GM12874 (cell line): ENCODE results near the gene UFSP1.

Experiments used
- TF ChIP-seq, protein P1 (sequence below): IDR thresholded peaks from 2 replicates; pipeline ENCODE4 v1.5.1; 2011; ENCODE audit warnings: low read depth, mild to moderate bottlenecking, control low read depth, low read length, moderate library complexity; ENCODE audit not compliant: insufficient read depth

UFSP1 gene

DNA sequence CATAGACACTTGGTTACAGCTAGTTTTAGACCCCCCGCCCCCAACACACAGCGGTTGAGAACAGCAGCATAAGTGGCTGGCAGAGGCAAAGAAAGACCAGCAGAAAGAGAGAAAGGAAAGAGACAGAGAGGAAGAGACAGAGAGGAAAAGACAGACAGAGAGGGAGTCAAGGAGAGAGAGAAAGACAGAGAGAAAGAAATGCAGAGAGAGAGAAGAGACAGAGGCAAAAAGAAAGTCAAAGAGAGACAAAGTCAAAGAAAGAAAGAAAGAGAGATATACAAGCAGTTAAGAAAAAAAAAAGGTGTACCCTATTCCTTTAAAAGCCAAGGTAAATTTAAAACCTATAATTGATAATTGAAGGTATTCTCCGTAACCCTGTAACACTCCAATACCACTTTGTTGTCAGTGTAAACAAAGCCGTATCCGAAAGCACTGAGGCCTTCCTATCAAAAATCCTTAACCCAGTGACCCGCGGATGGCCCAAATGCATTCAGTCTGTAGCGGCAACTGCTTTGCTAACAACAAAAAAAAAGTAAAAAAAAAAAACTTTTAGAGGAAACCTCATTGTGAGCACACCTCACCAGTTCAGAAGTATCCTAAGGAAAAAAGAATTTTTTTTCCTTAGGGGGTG, 48.9 kb downstream of the UFSP1 start:
- TF ChIP-seq, protein P1, sequence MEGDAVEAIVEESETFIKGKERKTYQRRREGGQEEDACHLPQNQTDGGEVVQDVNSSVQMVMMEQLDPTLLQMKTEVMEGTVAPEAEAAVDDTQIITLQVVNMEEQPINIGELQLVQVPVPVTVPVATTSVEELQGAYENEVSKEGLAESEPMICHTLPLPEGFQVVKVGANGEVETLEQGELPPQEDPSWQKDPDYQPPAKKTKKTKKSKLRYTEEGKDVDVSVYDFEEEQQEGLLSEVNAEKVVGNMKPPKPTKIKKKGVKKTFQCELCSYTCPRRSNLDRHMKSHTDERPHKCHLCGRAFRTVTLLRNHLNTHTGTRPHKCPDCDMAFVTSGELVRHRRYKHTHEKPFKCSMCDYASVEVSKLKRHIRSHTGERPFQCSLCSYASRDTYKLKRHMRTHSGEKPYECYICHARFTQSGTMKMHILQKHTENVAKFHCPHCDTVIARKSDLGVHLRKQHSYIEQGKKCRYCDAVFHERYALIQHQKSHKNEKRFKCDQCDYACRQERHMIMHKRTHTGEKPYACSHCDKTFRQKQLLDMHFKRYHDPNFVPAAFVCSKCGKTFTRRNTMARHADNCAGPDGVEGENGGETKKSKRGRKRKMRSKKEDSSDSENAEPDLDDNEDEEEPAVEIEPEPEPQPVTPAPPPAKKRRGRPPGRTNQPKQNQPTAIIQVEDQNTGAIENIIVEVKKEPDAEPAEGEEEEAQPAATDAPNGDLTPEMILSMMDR = no peak

GRCh38 chr7:100839361-100839760, 50.2 kb downstream of the UFSP1 start:
- TF ChIP-seq, protein P1 = no peak
